H1 (cell line): ENCODE measurements around the gene EDEM1.

Experiments used
- BCL11A ChIP-seq, 2 experiments: IDR thresholded peaks; one replicate each; pipeline ENCODE4 v1.6.1; 2011; ENCODE audit warnings: low read depth in 2 of 2, low read length in 2 of 2, mild to moderate bottlenecking in 2 of 2
- CEBPB ChIP-seq: IDR thresholded peaks from 2 replicates; pipeline ENCODE4 v1.6.1; 2012; ENCODE audit warnings: low read depth, low read length
- CHD1 ChIP-seq: IDR thresholded peaks from 2 replicates; pipeline ENCODE4 v1.6.1; 2012; ENCODE audit warnings: low read depth, low read length, improper control_type of control experiment
- CTCF ChIP-seq, 3 experiments: IDR thresholded peaks; 1 replicate in 2 of 3; 2 replicates in 1 of 3; pipeline versions ENCODE4 v1.5.1 to v1.6.1; 2011; ENCODE audit warnings: low read length in 3 of 3, mild to moderate bottlenecking in 3 of 3, inconsistent platforms in 2 of 3, low read depth in 1 of 3, moderate library complexity in 1 of 3; ENCODE audit not compliant: insufficient read depth in 1 of 3; ENCODE audit errors: control extremely low read depth in 1 of 3
- GTF2F1 ChIP-seq: IDR thresholded peaks from 2 replicates; pipeline ENCODE4 v1.6.1; 2012; ENCODE audit warnings: low read depth, low read length, improper control_type of control experiment, borderline replicate concordance
- POLR2A ChIP-seq, 2 experiments: IDR thresholded peaks; 1 replicate in 1 of 2; 2 replicates in 1 of 2; pipeline ENCODE4 v1.6.1; 2011; ENCODE audit warnings: low read depth in 2 of 2, low read length in 2 of 2, mild to moderate bottlenecking in 2 of 2; ENCODE audit errors: control extremely low read depth in 1 of 2
- RAD21 ChIP-seq, 2 experiments: IDR thresholded peaks in 1 of 2; conservative IDR thresholded peaks in 1 of 2; 2 replicates each; pipeline ENCODE4 v1.6.1; 2011; ENCODE audit warnings: low read depth in 2 of 2, low read length in 2 of 2, improper control_type of control experiment in 1 of 2, inconsistent platforms in 1 of 2, mild to moderate bottlenecking in 1 of 2, moderate library complexity in 1 of 2

DNA sequence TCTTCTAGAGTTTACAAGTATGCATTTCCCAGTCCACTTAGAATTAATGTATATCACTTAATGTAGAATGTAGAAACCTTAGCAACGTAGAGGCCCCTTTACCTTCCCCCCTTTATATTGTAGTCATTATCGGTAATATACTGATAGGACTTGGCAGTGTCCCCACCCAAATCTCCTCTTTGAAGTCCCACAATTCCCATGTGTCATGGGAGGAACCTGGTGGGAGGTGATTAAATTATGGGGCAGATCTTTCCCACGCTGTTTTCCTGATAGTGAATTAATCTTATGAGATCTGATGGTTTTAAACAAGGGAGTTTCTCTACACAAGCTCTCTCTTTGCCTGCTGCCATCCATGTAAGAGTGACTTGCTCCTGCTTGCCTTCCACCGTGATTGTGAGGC lies 34.4 kb upstream of the EDEM1 start:
- no peak for TF ChIP-seq CTCF (IDR thresholded peaks at IDR 0.05; ENCODE audit: control extremely low read depth in 1 of 3, insufficient read depth in 1 of 3, low read depth in 1 of 3, low read length in 3 of 3)
- no peak for TF ChIP-seq BCL11A (IDR thresholded peaks at IDR 0.05; ENCODE audit: low read depth in 2 of 2, low read length in 2 of 2)
- TF ChIP-seq GTF2F1 = no peak
- TF ChIP-seq CEBPB = no peak
- no peak for TF ChIP-seq RAD21 (IDR thresholded peaks at IDR 0.05 in 1 of 2, conservative IDR thresholded peaks at IDR 0.05 in 1 of 2; ENCODE audit: low read depth in 2 of 2, low read length in 2 of 2)
- TF ChIP-seq POLR2A (IDR thresholded peaks at IDR 0.05; ENCODE audit: control extremely low read depth in 1 of 2, low read depth in 2 of 2, low read length in 2 of 2) = no peak
- no peak for TF ChIP-seq CHD1
